GM21423 (cell line): ENCODE measurements around the gene CA11.

Source experiments
- ATAC-seq: cut with Tn5 transposase; IDR thresholded peaks from one replicate; pipeline ENCODE4 v1.9.1; 2021; ENCODE audit warnings: mild to moderate bottlenecking, moderate library complexity; ENCODE audit not compliant: unreplicated experiment

CA11 gene

GRCh38 chr19:48588670-48589401 is 57.2 kb downstream of the CA11 start:
- no peak for ATAC-seq
